HG03432 (cell line): ENCODE data around the gene PDK4.

ENCODE experiments used
- ATAC-seq: cut with Tn5 transposase; IDR thresholded peaks from one replicate; pipeline ENCODE4 v1.9.1; 2021; ENCODE audit warnings: mild to moderate bottlenecking, moderate library complexity; ENCODE audit not compliant: unreplicated experiment

Gene PDK4

DNA sequence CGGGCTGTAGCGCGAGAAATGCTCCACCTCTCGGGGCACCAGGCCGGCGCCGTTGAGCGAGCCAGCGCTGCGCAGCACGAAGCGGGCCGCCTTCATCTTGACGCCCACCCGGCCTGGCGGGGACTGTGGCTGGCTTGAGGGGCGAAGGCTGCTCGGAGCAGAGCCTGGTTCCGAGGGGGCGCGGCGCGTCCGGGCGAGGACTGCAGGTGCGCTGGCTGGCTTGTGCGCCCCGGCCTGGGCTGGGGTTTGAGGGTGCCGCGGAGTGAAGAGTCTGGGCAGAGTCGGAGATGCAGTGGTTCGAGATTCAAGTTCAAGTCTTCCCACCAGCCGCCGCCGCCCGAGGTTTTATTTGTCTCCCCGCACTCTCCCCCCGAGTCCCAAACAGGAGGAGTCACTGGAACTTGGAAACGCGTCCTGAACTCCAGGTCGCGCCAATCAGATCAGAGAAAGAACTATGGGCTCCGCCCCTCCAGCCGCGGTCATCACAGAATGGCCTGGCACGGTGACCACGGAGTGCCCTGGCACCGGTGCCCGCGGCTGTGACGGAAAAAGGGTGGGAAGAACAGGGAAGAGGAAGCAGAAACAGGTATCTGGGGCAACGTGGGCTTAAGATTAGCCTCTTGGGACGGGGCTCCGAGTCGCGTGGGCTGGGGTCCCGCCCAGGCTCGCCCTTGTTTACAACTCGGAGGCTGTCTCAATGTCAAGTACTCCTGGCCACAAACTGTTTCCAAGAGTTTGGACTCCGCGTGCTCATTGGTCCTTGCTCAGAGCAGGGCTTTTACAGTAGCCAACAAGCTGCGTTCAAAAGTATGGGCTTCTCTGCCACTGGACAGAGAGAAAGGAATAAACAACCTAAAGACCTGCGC, at the start of gene PDK4:
PDK4 (minus strand) TSS at position 319 of the 866 bp plus-strand sequence; CDS start at position 96, 223 bp downstream.
- ATAC-seq, result no peak

DNA sequence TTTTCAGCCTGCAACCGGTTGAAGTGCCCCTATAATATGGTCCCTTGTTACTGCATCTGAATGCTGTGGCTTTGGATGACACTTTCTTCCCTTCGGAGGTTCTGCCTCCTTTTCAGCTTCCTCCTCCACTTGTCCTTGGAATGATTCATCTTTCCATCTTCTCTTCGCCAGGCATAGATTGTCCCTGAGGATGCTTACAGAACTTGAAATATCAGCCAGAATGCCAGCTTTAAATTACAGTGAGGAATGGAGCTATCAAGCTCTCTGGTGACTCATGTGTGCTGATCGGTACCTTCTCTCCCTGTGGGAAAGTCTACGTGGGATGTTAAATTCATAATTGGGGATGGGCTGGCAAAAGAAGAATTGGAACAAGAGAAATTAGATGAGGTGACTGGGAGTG, 45.9 kb upstream of the PDK4 start:
- no peak for ATAC-seq

DNA sequence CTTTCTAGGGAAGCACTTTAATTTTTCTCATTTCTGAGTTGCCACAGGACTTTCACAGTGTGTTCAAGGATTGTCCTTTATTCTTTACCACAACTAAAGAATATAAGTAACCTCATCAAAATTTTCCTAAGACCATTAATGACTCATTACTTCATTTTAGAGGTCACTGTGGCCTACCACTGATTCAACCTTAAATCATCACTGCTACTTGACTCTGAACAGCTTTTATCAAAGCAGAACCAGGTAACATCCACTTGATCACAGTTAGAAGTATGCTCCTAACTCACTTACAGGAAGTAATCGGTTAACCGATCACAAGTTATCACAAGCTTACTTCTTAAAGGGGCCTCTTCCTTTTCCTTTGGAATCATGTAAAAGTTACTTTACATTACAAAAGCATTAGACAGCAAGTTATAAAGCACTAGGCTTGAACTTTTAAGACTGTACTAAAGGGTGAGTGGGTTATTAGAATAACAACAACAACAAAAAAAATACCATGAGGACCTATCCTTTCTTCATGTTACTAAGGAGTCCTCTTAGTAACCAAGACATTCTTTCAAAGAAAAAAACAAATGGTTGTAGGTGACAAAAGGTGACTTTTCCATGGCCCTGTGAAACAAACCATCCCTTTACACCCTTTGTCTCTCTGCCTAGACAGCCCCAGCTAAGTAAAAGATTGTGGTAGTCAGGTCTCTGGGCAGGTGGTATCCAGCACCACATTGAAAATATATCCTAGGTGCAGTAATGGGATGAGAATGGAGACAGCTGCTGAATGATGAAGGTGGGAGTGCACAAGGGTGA, 40.0 kb upstream of the PDK4 start:
- ATAC-seq, result no peak

DNA sequence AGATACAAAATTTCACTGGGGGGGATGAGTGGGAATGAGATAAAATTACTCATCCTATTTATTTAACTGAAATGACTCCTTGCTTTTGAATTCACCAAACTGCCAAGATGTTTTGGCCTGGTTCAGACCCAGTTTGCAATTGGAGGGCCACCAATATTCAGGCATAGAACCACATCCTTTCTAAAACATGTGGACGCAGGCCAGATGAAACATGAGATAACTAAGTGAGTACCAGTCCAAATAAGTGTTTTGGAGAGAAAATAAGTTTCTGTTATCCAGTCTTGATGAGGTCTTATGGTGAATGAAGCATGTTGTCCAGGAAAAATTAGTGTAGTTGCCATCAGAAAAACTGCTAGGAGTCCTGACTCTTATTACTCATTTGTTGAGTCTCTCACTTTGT, 36.3 kb upstream of the PDK4 start:
- ATAC-seq, result no peak

DNA sequence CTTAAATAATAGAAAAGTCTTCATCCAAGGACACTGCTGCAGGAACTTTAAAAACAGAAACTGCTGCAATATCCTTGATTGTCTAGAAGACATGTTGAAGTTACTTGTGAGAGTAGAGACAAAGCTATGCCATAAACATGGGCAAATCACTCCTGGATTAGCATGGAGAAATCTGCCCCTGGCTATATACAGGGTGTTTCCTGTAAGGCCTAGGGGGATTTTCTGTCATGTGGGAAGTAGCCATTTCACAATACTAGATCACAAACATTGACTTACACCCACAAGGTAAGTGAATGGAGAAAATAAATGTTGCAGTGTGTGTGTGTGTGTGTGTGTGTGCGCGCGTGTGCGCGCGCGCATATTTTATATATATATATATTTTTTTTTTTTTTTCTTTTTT, 35.2 kb upstream of the PDK4 start:
- ATAC-seq, result no peak

DNA sequence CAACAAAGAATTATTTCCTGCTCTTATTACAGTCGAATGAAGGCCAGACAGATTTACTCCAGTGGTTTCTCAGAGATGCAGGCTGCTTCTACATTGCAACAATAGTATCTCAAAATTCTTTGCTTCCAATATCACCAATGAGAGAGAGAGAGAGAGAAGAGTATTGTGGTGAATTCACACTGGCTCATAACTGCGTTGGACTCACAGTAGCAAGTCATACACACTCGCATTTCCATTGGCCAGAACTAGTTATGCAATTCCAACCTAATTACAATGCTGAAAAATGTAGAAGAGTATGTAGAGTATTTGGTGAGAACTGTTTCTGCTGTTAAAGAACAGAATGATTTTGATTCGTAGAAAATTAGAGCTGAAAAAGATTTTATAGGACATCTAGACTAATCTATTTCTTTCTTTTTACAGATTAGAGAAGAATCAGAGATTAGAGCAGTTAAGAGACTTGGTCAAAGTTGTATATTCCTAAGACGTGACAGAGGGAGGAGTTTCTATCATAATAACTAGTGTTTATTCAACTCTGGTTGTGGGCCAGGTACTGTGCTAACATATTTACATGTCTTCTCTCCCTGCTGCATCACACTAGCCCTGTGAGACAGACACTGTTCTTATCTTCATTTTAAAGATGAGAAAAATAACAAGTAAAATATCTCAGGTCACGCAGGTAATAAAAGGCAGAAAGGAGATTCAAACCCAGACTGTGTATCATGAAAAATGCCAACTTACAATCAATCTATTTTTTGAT, 34.6 kb upstream of the PDK4 start:
- no peak for ATAC-seq

DNA sequence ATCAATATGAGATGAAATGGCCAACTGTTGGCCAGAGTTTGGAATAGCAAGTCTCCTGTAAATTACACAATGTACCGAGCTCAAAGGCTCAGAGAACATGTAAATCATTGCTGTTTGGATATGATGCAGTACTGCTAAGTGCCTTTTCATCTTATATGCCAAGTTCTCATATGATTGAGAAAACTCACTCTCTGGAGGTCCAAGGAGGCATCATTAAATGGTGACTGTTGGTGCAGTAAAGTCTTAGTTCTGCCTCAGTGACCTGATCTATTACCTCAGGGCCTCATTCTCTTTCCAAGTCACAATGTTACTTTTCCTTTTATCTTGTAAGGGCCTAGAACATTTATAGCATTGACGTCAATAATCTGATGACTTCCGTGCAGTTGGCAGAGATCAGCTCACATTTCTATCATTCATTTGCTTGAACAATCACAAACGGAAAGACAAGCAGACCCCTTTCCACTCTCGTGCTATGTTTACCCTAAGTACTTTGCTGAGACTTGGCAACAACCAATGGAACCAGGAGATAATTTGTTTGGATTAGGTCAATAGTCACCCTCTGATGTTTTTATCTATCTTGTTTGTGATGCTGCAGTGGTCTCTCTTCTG, 32.6 kb upstream of the PDK4 start:
- ATAC-seq, result no peak

DNA sequence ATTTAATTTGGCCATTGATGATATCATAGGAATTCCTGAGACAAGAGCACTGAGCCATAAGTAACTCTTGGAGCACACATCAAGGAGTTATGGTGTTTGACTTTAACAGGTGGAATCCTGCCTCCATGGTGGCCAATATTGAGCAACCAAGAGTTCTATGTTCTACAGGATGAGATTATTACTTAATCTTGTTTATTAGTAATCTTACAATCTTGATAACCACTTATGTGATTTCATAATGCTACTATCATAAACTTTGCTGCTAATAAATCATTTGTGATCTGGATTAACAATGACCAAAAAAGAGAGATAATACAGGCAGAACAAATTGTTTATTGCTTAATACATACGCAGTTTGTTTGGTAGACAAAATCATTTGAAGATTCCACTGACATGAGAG, 27.5 kb upstream of the PDK4 start:
- ATAC-seq, result no peak

DNA sequence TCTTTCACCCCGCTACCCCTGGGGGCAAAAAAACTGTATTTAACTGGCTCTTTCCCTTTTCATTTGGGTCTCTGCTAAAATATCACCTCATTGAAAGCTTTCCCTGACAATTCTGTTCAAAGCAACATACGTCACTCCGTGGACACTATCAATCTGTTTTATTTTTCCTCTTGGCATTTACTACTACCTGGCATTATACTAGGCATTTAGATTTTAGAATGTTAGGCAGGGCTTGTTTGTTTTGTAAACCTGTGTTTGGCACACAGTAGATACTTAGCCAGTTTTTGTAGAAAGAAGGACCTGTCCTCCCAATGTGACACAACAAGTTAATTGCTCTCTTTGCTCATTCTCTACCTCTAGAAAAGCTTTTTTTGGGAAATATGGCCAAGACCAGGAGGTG, 26.5 kb upstream of the PDK4 start:
- no peak for ATAC-seq

DNA sequence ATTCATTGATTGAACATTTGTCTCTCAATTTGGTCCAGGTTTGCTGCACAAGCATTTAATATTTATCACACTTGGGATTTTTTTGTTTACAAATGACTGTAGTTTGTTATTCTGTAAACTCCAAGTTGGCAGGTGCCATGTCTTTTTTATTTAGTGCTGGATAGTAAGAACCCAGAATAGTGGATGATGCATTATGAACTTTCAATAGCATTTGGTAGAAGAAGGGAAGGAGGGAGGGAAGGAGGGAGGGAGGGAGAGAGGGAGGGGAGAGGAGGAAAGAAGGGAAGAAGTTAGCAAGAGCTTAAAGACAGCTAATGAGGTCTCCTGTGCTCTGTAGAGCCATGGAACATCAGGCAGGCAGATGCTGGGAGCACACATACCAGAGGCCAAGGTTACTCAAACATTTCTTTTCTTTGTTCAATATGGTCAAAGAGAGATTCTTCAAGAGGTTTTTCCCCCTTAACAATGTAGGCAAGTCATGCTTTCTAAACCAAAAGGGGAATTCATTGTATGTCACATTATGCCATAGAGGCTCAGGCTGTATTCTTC, 25.8 kb upstream of the PDK4 start:
- no peak for ATAC-seq

DNA sequence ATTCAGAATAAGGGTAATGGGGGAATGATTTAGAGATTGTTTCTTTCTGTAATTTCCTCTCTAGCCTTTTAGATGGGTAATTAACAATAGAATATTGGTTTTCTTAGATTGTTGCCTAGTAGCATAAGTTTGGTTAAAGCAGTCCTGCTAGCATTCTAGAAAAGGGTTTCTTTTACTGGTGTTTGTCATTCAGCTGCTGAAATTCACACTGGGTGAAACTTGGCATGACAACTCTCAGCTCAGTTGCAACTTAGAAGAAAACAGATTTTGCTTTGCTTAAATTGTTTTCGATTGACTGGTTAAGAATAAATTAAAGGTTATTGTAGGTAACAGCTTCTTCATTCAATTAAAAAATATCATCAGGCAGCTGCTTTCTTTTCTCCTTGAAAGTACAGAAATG, 25.1 kb upstream of the PDK4 start:
- ATAC-seq, result no peak

DNA sequence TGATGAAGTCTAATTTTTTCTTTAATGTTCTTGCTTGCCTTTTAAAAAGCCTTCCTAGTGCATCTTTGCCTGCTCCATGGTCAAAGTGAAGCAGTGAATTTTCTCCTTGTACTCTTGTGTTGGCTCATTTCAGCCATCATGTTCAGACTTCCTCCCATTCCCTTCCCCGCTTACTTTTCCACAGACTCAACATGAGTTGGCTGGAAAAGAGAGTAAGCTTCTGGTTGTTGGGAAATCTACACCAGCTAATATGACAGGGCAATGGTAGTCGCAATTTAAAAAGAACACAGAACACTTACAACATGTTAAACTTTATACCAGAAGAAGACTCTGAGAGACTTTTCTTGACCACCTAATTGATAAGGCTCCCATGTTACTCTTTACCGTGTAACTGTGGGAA, 24.3 kb upstream of the PDK4 start:
- no peak for ATAC-seq

DNA sequence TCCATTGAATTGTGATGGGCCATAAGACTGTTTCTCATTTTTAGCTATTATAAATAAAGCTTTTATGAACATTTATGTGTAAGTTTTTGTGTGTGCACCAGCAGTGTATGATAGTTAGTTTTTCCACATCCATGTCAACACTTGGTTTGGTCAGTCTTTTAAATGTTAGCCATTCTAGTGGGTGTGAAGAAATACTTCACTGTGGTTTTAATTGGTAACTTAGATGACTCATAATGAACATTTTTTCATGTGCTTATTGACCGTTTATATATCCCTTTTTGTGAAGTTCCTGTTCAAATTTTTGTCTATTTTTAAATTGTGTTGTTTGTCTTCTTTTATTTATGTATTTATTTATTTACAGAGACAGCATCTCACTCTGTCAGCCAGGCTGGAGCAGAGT, 23.6 kb upstream of the PDK4 start:
- no peak for ATAC-seq

DNA sequence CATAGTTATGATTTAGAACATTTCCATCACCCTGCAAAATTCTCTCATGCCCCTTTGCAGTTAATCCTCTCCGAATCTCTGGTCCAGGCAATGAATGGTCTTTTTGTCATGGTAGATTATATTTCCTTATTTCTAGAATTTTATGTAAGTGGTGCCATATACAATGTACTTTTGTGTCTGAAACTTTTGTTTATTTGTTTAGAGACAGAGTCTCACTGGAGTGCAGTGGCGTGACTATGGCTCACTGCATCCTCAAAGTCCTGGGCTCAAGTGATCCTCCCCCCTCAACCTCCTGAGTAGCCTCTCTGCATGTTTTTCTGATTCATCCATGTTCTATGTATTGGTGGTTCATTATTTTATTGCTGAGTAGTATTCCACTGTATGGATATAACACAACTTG, 23.2 kb upstream of the PDK4 start:
- no peak for ATAC-seq

DNA sequence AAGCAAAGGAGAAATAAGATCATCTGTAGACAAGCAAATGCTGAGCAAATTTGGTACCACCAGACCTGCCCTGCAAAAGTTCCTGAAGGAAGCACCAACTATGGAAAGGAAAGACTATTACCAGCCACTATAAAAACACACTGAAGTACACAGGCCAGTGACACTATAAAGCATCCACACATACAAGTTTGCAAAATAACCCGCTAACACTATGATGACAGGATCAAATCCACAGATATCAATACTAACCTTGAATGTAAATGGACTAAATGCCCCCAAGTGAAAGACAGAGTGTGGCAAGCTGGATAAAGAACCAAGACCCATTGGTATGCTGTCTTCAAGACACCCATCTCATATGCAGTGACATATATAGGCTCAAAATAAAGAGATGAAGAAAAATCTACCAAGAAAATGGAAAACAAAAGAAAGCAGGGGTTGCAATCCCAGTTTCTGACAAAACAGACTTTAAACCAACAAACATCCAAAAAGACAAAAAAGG, 18.2 kb upstream of the PDK4 start:
- no peak for ATAC-seq

DNA sequence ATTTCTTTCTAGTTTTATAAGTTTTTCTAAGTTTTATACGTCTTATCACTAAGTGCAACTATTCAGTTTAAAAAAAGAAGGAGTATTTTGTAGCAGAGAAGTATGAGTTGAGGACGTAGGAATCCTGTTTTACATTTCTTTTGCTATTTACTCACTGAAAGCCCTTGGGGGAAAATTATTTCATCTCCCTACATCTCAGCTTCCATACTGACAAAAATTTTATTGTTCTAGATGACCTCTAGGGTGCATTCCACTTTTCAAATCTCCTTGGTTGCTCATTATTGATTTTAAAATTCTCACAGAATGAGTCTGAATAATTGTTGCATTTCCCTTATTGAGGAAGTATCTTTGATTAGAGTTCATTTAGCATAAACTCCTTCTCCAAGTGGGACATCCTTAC, 14.9 kb upstream of the PDK4 start:
- no peak for ATAC-seq

DNA sequence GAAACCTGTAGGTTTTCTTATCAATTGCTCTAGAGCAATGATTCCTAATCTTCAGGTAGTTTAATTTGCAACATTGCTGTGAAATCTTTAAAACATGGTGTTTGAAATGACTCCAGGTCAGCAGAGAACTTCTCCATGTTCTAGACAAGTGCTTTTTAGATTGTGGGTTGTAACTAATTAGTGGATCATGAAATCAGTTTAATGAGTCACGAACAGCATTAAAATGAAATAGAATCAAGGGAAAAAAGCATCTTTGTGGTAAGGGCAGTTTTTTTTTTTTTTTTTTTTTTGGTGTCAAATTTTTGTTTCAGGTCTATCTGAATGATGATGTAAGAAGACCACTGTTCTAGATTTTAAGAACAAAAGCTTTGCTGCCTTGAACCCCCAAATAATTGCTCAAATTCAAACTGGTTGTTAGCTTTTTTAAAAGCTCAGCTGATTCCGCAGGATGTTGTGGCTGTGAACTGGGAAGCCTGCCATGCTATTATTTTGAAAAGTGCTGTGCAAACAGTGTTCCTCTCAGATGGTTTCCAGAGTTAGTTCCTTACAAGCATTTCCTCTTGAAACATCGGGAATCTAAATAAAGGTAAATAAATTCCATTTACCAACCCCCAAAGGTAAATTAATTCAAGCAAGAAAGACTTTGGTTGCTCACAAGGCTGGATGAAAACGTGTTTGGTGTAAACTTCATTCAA, 13.1 kb upstream of the PDK4 start:
- no peak for ATAC-seq

DNA sequence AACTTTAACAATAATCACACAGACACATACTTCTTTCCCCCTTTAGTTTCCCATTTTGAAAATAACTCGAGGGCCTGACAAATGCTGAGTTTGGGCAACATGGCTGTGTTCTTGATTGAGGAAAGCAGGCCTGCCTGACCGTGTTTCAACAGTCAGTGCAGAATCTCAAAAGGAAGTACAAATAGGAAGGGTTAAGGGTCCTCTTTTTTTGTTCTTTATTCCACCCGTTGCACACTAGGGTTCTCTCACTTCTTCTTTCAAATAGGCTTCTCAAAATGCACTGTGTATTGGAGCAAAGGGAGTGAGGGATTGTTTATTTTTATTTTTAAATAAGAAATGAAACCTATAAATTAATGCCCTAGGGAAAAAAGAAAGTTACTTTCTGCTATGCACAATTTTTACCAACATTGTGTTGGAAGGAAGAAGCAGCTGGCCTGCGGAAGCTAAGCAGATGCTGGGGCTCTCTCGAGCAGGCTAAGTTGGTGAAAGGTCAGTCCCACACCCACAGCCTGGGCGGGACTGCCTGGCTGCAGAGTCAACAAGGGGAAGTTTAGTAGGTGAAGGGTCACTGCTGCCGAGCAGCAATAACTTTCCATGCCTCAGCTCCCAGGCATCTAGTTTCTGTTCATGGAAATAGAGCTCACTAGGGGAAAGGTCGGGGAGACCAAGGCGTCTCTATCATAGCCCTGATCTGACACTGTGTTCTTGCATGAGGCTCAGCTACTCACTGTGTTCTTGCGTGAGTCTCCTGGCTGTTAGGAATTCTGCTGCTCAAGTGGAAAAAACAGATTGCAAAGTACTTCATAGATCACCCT, 12.2 kb upstream of the PDK4 start:
- ATAC-seq, result peak; percentile 99

DNA sequence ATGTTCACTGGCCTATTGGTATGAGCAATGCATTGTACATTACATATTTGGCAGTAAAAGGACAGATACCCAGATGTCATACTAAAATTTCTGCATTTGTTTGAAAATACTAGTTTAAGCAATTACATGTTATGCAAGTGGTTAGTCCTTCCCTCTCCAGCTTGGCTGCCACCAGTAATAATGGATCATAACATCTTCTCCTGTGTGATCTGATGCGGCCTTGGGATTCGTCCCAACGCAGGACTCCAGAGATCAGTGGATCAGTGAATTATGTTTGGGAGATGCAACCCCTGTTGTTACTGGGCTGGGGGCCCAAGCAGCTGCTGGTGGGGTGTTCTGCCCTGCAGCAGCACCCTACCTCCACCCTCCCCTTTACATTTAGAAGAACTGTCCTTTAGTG, 11.2 kb upstream of the PDK4 start:
- ATAC-seq, result no peak
